ENCODE measurements around the gene FILIP1.
"Not testable (repeated sequence)": the region's sequence is repeated elsewhere in the genome, so short reads cannot be mapped to it uniquely, and the experiment has no call there.

FILIP1 gene

DNA sequence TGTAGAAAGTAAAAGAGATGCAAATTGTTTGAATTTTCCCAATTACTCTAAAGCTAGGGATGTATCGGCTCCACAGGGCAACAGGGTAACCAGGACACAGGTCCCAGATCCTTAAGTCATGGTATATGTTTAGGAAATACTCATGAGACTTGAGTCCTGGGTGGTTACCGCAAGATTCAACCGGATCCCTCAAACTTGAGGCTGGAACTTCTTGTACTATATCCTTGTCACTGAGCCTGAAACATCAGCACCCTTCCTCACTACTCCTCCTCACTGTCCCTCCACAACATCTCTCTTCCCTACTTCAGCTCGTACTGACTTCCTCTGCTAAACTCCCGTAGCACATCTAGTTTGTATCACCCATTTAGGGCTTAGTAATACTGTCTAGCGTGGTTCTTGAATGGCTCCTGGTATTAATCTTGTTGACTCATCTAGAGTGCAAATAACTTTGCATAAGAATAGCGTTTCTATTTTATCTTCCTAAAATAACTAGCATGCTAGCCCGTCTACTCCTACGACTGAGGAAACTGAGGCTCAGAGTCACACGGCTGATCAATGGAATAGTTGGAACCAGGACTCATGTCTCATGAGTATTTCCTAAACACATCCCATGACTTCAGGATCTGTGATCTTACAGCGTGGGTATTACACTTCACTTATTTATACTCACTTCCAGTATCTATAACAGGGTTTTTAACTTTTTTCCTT is 72.1 kb downstream of the FILIP1 start:
- DNase-seq, result no peak

DNA sequence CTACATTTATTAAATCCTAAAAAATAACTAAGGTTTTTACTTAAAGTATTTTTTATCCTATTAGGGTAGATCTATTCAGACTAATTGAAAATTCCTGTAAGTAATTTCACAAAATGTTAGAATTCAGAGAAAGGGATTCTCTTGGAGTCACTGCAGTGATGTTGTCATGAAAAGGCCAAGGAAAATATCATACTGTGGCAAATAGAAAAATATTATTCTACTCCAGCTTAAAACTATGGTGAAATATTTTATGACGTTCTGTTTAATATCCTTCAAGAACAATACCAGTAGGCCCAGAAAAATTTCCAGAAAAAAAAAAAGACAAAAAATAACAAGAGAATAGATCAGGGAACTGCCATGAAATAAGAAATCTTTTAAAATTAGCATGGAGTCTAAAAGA is 73.6 kb downstream of the FILIP1 start:
- DNase-seq, result no peak

DNA sequence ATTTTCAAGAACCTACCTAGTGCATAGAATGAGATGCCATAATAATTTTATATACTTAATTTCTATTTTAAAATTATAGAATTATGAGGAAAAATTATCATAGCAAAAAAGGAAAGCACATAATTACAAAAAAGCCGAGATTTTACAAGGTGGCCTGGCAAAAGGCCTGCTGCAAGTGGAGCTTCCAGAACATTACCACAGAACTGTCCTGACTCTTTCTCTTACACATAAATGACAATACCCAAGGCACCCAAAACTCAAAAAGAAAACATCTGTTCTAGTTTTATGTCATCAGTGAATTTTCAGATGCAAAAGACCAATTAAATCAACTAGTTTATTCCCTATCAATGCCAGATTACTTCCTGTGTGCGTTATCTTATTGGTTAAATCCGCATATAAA is 74.2 kb downstream of the FILIP1 start:
- no peak for DNase-seq

DNA sequence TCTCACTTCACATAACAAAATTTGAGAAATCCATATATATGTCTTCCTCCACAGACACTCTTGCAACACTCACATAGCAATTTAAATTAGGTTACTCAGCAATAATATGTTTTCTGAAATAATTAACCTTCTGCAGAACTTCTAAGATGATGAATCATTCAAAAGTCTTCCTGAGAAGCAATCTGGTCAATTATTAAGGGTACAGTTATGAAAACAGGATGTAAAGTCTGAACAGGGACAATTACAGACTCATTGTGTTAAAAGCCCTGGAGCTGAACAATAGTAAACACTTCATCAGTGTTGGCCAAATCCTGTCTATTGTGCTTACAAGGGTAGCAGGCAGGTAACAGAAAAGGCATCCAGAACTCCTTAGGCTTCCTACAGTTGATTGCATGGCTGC is 75.4 kb downstream of the FILIP1 start:
- DNase-seq, result no peak

DNA sequence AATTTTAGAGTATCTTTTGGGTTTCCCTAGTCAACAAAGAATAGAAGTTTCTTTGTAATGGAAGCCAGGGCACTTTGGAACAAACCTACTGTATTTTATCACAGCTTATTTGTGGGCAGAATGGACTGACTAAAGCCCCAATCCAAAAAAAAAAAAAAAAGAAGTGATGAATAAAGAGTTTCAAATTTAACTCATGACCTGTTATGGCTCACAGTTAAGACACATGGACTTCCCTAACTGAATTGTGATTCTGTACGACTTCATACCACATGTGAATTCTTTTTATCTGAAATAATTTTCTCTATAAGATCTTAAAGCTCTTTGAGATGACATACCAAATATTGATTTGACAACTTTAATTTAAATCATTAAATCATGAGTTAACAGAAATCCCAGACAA is 77.2 kb downstream of the FILIP1 start:
- DNase-seq, result no peak

DNA sequence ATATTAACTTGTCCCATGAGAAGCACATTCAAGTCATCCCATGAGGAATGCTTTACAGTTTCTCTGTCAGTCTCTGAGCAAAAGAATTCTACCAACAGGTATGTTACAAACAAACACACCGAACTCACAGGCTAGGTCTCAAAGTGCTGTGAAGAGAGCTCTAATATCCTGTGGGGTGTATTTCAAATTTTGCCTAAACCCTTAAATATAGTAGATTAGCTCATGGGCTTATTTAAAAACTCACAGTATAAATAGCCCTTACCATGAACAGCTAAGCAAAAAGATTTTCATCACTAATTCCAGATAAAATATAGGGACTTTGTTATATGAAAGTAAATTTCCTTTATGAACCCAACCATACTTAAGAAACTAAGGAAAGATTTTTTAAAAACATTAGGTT is 77.8 kb downstream of the FILIP1 start:
- no peak for DNase-seq

DNA sequence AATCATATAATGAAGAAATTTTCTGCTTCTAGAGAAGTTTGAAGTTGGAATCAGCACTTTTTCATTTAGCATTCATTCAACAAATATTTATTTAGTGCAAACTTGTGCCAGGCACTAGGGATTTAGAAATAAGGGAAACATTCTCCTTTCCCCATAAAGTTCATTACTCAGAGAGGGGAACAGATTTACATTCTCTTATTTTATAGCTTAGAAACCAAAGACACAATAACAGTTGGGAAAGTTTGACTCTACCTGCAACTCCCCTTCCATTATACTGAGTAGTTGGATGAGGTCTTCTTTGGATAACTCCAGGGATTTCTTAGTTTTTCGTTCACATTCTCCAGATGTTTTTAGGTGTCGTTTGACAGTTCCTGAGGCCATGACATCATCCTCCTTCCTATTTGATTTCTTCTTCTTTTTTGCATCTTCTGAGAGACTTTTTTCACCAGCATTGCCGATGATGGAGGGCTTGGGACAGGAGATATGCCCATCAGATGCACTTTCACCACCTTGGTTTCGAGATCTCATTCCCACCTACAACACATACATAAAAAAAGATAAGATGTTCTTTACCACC is 79.1 kb downstream of the FILIP1 start:
- no peak for DNase-seq

DNA sequence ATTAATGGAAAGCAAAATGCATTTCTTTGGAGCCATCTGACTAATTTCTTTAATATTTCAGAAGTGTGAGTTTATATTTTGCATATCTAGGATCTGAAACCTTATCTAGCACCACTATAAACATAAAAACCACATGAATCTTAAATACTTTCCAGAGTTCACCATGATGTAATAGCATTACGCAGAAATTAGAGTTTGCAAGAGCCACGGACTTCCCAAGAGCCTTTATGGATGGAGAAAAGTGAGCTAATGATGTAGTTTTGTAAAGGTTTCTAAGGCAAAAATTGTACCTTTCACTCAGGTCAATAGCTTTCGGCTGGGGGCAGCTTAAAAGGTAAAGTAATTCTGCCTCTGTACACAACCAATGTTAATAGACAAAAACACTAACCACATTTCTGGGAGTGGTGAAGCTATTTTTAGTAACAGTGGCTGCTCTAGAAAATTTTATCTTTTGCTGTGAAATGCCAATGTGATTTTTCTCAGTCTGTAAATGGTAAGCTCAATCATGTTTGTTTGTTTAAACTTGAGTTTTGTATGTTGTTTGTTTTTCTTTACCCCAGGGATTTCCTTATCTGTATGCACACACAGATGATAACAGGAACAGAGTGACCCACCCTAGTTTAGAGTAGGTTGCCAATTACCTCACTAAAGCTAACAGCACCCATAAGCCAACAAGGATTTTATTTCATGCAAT is 80.5 kb downstream of the FILIP1 start:
- no peak for DNase-seq

DNA sequence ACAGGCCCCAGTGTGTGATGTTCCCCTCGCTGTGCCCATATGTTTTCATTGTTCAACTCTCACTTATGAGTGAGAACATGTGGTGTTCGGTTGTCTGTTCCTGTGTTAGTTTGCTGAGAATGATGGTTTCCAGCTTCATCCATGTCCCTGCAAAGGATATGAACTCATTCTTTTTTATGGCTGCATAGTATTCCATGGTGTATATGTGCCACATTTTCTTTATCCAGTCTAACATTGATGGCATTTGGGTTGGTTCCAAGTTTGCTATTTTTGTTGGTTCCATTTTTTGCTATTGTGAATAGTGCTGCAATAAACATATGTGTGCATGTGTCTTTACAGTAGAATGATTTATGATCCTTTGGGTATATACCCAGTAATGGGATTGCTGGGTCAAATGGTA is 83.0 kb downstream of the FILIP1 start:
- not testable (repeated sequence) for DNase-seq

DNA sequence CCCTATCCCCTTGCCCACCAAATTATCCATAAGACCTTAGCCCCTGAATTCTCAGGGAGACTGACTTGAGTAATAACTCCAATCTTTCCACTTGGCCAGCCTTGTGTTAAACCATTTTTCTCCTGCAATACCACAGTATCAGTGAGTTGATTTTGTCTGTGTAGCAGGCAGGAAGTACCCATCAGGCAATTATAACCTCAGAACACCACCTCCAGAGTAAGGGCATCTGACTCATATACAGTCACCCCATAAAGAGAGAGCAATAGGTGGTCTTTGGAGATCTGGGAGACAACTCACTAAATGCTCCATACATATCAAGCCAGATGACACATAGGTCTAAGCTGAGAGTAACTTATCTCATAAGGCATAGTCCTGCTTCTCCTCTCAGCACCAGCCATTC is 83.7 kb downstream of the FILIP1 start:
- no peak for DNase-seq

DNA sequence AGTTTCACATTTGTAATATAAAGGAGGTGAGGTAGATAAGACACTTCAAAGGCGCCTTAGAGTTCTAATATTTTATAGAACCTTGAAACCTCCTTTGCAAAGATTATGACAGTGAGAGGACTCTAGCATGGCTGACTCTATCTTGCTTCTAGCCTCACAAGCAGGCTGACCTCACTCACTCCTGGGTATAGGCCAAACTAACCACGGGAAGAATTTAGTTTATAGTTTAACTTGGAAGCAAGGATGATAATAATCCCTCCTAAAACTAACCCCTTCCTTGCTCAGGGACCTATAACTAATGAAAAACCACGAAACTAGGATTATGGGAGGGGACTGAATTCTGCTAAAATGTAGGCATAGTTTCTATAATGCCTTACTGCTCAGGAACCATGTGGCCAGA is 84.3 kb downstream of the FILIP1 start:
- no peak for DNase-seq

DNA sequence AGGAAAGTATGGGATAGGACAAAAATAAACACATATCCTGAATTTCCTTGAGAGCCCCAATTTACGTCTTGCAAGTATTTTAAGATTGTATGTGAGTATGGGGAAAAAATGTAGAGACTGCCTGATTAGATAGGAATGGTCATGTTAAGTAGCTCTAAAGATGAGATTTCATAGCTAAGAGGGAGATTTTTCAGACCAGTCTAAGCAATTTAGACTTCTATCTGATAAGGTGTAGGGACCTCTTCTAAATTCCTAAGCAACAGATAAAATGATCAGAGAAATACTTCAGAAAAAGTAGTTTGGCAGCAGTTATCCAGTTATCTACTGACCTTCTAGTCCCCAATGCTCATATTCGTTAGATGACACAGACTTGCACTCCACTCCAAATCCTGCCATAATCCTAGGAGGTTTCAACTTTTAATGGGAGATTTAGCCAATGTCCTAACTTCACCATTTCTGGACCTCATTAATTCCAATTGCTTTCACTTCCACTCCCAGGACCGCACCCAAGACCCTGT is 90.0 kb downstream of the FILIP1 start:
- DNase-seq, result no peak

DNA sequence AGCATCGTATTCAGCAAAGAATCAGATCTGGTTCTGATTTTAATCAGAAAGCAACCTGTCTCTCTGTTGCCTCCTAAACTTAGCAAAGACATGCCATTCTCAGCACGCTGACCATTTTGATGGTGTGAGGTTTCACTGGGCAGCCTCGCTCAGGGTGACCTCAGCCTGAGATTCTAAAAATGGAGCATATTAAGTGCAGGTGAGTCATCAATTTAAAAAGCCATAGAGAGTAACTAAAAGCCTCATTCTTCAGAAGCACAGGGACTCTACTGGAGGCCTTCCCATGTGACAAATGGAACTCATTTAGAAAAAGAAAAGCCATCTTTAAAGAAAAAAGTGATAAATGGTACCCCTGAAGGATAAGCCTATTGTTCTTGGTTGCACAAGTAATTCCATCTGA is 91.3 kb downstream of the FILIP1 start:
- no peak for DNase-seq

DNA sequence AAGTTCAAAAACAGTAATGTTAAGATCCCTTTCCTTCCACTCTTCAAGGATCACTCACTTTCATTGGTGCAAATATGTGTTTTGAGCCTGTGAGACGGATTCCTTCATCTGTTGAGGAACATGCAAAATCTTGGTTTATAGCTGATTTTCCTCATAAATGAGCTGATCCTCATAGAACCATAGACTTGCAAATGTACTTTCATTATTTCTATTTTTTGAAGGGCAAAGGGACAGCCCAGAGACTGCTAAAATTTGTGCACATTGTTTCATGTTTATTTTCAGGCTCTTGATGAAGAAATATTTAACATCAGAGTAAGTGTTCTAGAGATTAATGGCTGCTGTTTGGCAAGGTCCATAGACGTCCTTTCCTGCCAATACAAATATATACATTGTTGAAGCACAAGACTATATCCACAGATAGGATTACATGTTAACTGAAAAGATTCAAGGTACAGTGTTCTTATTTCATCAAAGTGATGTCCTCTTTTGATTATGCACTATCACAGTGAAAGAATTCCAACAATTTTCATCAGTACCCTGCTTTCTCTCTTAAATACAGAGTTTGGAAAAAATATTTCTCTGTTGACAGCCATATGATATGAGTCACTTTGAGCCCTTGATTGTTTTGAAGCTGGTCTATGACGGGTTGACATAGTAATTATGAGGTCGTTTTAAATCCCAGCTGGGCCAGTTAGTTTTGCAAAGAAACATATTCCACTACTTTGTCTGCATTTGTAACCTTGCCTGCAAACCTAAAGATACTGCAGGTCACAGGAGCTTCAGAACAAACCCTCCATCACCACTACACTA is 95.7 kb downstream of the FILIP1 start:
- DNase-seq, result no peak

DNA sequence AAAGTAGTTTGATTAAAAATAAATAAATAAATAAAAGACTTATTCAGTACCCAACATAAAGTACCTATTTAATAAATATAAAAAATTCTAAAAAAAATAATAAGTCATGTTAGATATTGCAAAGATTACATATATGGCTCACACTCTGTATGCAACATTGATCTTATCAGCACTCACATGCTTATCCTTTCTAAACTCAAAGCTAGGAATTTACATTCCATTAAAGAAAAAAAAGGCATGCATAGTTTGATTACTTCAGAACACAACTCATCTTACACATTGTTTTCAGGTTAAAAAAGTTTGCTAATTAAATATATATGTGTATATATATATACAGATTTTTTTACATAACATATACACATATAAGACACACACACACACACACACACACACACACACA is 96.4 kb downstream of the FILIP1 start:
- no peak for DNase-seq

DNA sequence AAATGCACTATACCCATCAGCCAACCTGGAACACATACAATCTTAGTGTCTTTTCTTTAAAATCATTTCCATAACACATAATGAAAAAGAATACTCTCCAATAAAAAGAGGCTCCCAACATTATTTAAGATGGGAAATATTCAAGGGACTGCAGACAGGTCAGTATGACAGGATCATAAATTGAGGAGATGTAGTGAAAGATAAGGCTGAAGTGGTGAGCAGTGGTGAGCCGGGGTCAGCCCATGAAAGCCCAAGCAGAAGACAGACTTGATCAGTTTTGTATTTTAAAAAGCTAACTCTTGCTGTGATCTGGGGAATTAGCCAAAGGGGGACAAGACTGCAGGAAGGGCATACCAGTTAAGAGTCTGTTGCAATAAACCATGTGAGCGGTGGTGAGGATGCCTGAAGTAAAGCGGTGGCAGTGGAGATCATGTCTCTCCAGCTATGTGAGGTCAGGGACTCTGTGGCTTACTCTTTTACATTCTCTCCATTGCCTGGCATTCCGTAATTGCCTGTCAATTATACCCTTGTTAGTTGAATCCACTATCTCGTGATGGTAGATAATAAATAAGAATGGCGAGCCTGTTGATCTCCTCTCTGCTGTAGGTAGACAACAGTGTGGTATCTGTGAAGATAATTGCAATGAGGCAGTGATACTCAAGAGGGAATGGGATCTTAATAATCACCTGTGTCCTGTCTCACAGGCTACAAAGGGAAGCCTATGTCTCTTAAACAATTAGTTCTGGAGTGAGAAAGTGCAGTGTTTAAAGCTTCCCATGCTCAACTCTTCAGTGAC is 97.4 kb downstream of the FILIP1 start:
- no peak for DNase-seq

DNA sequence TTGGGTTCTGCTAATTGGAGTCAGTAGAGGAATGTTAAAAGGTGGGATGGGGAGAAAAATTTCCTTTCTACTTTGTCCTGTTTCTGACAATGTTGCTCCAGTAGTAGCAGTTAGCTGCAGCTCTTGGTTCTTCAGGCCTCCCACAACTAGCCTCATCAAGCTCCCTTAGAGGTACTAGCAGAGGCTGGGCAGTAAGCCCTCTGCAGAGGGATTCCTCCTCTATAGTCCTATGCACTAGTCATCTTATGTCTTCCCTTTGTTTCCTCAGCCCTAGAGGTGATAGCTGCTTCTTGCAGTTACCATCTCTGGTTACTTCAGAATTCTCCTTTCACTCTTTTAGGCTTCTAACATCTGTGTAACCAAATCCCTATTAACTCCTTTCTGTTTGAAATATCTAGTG is 99.8 kb downstream of the FILIP1 start:
- DNase-seq, result no peak

DNA sequence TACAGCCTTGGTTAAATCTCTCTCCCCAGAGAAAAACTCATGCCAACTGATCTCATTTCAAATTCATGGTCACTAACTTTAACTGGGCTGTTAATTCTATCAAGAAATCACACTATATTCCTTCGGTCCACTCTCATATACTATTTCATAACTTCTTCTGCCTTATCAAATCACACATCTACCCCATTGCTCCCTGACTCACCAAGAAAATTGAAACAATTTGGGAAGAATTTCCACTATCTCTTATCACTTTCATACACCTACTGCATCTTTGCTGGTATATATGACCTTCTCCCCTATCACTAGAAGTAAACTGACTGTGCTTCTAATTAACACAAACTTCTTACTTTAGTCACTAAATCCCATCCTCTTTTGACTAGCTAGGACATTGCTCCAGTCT is 102.3 kb downstream of the FILIP1 start:
- no peak for DNase-seq

DNA sequence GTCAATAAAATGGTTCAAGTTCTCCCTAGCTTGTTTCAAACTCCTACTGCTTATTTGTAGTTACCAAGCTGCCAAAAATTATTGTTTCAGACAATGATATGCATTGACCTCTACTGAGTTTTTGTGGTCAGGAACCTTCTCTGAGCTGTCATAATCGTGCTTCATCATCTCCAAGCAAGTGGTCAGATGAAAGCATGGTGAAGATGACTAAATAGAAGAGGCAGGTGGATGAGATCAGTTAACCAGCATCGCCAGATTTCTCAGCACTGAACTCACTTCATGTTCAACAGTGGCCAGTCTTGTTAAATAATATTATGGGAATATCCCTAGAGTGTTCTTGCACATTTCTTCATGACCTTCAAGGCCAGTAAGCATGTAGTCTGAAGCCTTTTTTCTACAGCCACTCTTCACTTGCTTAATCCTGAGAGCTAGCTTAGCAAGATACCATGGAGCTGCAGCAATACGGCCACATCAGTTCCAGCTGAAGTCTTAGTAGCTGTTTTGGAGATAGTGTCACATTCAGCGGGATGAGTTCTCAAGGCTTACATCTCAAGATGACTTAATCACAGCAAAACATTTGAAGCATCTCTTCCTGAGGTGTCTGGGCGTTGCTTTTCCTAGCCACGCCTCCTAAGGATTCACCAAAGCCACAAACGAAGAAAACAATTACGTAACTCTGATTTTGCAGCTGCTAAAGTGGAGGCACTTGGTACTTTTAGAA is 107.4 kb downstream of the FILIP1 start:
- no peak for DNase-seq

DNA sequence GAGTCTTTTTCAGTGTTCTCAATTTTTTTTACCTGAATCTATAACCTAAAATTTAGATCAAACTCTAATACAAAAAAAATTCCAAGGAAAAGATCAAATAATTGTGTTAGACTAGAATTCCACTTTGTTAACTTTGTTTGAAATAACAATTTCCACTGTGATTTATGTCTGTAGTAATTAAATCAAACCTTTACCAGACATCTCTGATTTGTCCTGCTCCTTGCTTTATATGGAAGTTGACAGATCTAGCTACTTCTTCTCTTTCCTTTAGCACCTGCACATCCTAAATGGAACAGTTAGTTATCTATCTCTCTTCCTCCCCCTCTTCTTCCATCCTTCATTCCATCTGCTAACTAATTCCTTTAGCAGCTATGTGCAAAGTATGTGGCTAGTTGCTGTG is 109.5 kb downstream of the FILIP1 start:
- no peak for DNase-seq

DNA sequence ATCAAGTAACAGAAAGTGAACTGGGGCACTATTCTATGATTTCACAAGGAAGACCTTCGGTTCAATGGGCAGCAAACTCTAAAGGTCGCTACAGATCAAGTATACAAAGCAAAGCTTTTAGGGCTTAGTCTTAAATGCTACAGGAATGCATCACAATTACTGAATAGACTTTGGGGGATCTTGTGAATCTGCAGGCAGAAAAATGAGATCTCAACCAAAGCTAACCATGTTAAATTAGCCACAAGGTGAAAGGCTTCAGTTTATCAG is 111.0 kb downstream of the FILIP1 start:
- no peak for DNase-seq
